HFFc6 (cell line): Measurements from ENCODE around the gene CENPT. TPM values are rescaled to one million over a fixed set of nuclear protein-coding genes. Genes with fewer than 3 reads are reported as not detected.
A peak's percentile ranks its signal among the peaks of the same experiment; 100 is the strongest.

Experiments used
- DNase-seq: peaks from one replicate; pipeline ENCODE4 v3.0.0-alpha.2; 2018
- H3K27ac Mint-ChIP-seq: 2 replicates; pipeline ENCODE4 v1.8.0; 2020; ENCODE audit warnings: mild to moderate bottlenecking, mixed read lengths
- H3K27me3 Mint-ChIP-seq: 2 replicates; pipeline ENCODE4 v1.8.0; 2021; ENCODE audit warnings: mild to moderate bottlenecking, moderate library complexity, mixed read lengths; ENCODE audit not compliant: insufficient read depth
- H3K36me3 Mint-ChIP-seq: 2 replicates; pipeline ENCODE4 v1.8.0; 2021; ENCODE audit warnings: low read depth, mixed read lengths
- H3K4me1 Mint-ChIP-seq: 2 replicates; pipeline ENCODE4 v1.8.0; 2020; ENCODE audit warnings: low read depth, mixed read lengths
- H3K4me3 Mint-ChIP-seq: 2 replicates; pipeline ENCODE4 v1.8.0; 2020; ENCODE audit warnings: mild to moderate bottlenecking, moderate library complexity, mixed read lengths
- H3K9me3 Mint-ChIP-seq: 2 replicates; pipeline ENCODE4 v1.8.0; 2020; ENCODE audit warnings: mild to moderate bottlenecking, mixed read lengths
- CTCF ChIP-seq: fragments of 200-600 bp; sonication (generic); IDR thresholded peaks from 2 replicates; pipeline ENCODE4 v1.5.0; 2021; ENCODE audit warnings: antibody characterized with exemption, mild to moderate bottlenecking
- total RNA-seq, 6 experiments: library from RNA; stranded (reverse); fragmentation: NEBNext Ultra II Directional; extraction: Animal tissue kit (Norgen Biotek cat#: 25700); gene quantifications; 2 replicates in 1 of 6; 3 replicates in 5 of 6; pipeline ENCODE4 v1.2.3, GENCODE V29; 2021

The CENPT gene
- total RNA-seq, 6 experiments from 2014 or later: 51.2 to 64.2 (median 59.7) TPM

DNA sequence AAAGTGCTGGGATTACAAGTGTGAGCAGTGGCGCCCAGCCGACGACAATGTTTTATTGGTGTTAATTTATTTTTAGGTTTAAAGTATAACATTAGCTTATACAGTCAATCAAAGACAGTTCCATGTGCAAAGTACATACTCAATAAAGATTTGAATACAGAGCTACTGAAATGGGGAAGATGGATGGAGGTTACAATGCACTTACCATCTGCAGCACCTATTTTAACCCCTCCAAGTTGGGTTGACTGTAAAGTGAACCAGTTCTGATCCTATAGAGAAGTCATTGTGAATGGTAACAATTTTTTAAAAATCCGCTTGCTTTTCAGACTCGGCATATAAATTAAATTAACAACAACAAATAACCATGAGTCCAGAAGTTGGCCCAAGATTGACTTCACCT lies 44.9 kb upstream of the CENPT start:
- Mint-ChIP-seq H3K36me3 (no peaks in the 10 kb centered on the region), H3K4me1 (peaks cover 26% of the 10 kb centered on the region), H3K4me3 (peak overlapping the region; percentile 88), H3K9me3 (no peaks in the 10 kb centered on the region), H3K27ac (peak overlapping the region; percentile 70), H3K27me3 (no peaks in the 10 kb centered on the region)
- no peak for DNase-seq
- no peak for TF ChIP-seq CTCF

- Mint-ChIP-seq H3K36me3 (peaks cover 15% of the 10 kb centered on the region), H3K4me3 (no peak overlapping the region), H3K27ac (no peak overlapping the region), H3K9me3 (no peaks in the 10 kb centered on the region), H3K4me1 (peaks cover 24% of the 10 kb centered on the region), H3K27me3 (peaks cover 5% of the 10 kb centered on the region)
- no peak for DNase-seq
- no peak for TF ChIP-seq CTCF
Observed at GRCh38 chr16:67888331-67888730, 40.8 kb upstream of the CENPT start.

DNA sequence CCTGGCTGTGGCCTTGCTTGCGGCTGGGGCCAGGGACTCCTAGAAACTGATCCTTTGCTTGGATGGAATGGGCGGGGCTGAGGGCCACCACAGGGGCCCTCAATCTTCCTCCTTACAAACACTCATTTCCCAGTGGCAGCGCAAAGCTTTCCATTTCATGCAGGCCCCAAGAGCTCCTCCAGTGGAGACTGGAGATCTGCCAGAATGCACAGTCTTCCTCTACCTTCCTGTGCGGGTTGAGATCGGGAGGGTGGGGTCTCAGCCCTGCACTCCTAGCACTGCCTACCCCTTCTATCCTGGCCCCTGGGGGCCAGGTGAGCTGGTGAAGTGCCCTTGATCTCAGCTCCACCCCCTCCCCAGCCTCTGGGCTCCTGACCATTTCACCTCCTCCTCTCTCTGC lies 38.9 kb upstream of the CENPT start:
- no peak for DNase-seq
- Mint-ChIP-seq H3K27ac (peak overlapping the region; percentile 21; the same call in 1 of the 2 replicates), H3K36me3 (peaks cover 21% of the 10 kb centered on the region), H3K4me3 (no peak overlapping the region), H3K27me3 (peaks cover 11% of the 10 kb centered on the region), H3K9me3 (no peaks in the 10 kb centered on the region), H3K4me1 (peaks cover 16% of the 10 kb centered on the region)
- TF ChIP-seq CTCF: no peak

GRCh38 chr16:67885976-67886375 lies 38.5 kb upstream of the CENPT start:
- Mint-ChIP-seq H3K4me1 (peaks cover 16% of the 10 kb centered on the region), H3K9me3 (no peaks in the 10 kb centered on the region), H3K36me3 (peaks cover 21% of the 10 kb centered on the region), H3K27ac (no peak overlapping the region), H3K4me3 (no peak overlapping the region), H3K27me3 (peaks cover 12% of the 10 kb centered on the region)
- DNase-seq: no peak
- no peak for TF ChIP-seq CTCF

DNA sequence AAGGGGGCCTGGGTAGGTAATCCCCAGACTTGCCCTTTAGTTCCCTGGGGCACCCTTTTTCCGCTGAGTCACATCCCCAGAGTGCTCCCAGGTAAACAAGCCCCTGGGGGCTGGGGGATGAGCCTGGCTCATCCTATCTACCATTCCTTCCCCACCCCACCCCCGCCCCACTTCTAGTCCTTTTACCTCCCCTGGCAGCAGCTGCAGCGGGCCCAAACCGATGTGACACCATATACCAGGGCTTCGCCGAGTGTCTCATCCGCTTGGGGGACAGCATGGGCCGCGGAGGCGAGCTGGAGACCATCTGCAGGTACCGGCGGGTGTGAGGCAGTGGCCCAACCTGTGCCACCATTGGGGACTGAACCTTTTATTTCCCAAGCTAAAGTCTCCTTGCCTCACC lies 38.1 kb upstream of the CENPT start:
- no peak overlapping the region for H3K4me3 Mint-ChIP-seq

More for the DNA sequence above, 38.1 kb upstream of the CENPT start:
- H3K4me1 Mint-ChIP-seq: peaks cover 16% of the 10 kb centered on the region
- TF ChIP-seq CTCF: no peak
- H3K27ac Mint-ChIP-seq: no peak overlapping the region
- no peaks in the 10 kb centered on the region for H3K9me3 Mint-ChIP-seq
- peaks cover 12% of the 10 kb centered on the region for H3K27me3 Mint-ChIP-seq
- DNase-seq: no peak
- H3K36me3 Mint-ChIP-seq: peaks cover 21% of the 10 kb centered on the region
